IPS-18c (cell line): ENCODE measurements around the gene SLX4.

ENCODE experiments used
- H3K4me3 ChIP-seq: 2 replicates; pipeline ENCODE4 v1.7.0; 2013; ENCODE audit warnings: low read depth, mild to moderate bottlenecking, low read length, moderate library complexity; ENCODE audit not compliant: insufficient read depth
- H3K9me3 ChIP-seq: one replicate; pipeline ENCODE4 v1.6.1; 2013; ENCODE audit warnings: mild to moderate bottlenecking, low read length, moderate library complexity; ENCODE audit not compliant: control insufficient read depth, insufficient read depth

The SLX4 gene

GRCh38 chr16:3576211-3576610 is 35.2 kb downstream of the SLX4 start:
- H3K4me3 ChIP-seq = no peak overlapping the region
- peaks cover 2% of the 10 kb centered on the region for H3K9me3 ChIP-seq

GRCh38 chr16:3575491-3575890 is 35.9 kb downstream of the SLX4 start:
- no peaks in the 10 kb centered on the region for H3K9me3 ChIP-seq
- H3K4me3 ChIP-seq = no peak overlapping the region

GRCh38 chr16:3574195-3574594 is 37.2 kb downstream of the SLX4 start:
- Histone ChIP-seq H3K9me3 (no peaks in the 10 kb centered on the region), H3K4me3 (no peak overlapping the region)

- H3K9me3 ChIP-seq = no peaks in the 10 kb centered on the region
- no peak overlapping the region for H3K4me3 ChIP-seq
Observed at GRCh38 chr16:3573146-3573815, 38.1 kb downstream of the SLX4 start.

GRCh38 chr16:3570420-3571062 is 40.9 kb downstream of the SLX4 start:
- H3K4me3 ChIP-seq = no peak overlapping the region

GRCh38 chr16:3569851-3570250 is 41.6 kb downstream of the SLX4 start:
- Histone ChIP-seq H3K9me3 (no peaks in the 10 kb centered on the region), H3K4me3 (no peak overlapping the region)

More at GRCh38 chr16:3570420-3571062, 40.9 kb downstream of the SLX4 start:
- no peaks in the 10 kb centered on the region for H3K9me3 ChIP-seq

- H3K9me3 ChIP-seq = no peaks in the 10 kb centered on the region
- H3K4me3 ChIP-seq = no peak overlapping the region
Observed at GRCh38 chr16:3566990-3567389, 44.4 kb downstream of the SLX4 start.

- Histone ChIP-seq H3K4me3 (no peak overlapping the region), H3K9me3 (no peaks in the 10 kb centered on the region)
Observed at GRCh38 chr16:3564889-3565141, 46.6 kb downstream of the SLX4 start.

GRCh38 chr16:3564130-3564888 is 47.1 kb downstream of the SLX4 start:
- H3K9me3 ChIP-seq = no peaks in the 10 kb centered on the region

GRCh38 chr16:3562914-3563480 is 48.4 kb downstream of the SLX4 start:
- Histone ChIP-seq H3K4me3 (no peak overlapping the region), H3K9me3 (no peaks in the 10 kb centered on the region)

More at GRCh38 chr16:3564130-3564888, 47.1 kb downstream of the SLX4 start:
- no peak overlapping the region for H3K4me3 ChIP-seq

GRCh38 chr16:3561626-3562025 is 49.8 kb downstream of the SLX4 start:
- Histone ChIP-seq H3K4me3 (no peak overlapping the region), H3K9me3 (no peaks in the 10 kb centered on the region)

GRCh38 chr16:3554351-3554928 is 57.0 kb downstream of the SLX4 start:
- no peaks in the 10 kb centered on the region for H3K9me3 ChIP-seq
- H3K4me3 ChIP-seq = no peak overlapping the region

GRCh38 chr16:3553138-3553923 is 58.1 kb downstream of the SLX4 start:
- Histone ChIP-seq H3K4me3 (no peak overlapping the region), H3K9me3 (no peaks in the 10 kb centered on the region)

- Histone ChIP-seq H3K4me3 (no peak overlapping the region), H3K9me3 (no peaks in the 10 kb centered on the region)
Observed at GRCh38 chr16:3550851-3551847, 60.3 kb downstream of the SLX4 start.

- Histone ChIP-seq H3K4me3 (no peak overlapping the region), H3K9me3 (no peaks in the 10 kb centered on the region)
Observed at GRCh38 chr16:3549906-3550305, 61.5 kb downstream of the SLX4 start.

GRCh38 chr16:3548859-3549258 is 62.5 kb downstream of the SLX4 start:
- Histone ChIP-seq H3K9me3 (no peaks in the 10 kb centered on the region), H3K4me3 (no peak overlapping the region)
